K562 (cell line): ENCODE measurements around the gene PHF10. TPM values are rescaled to one million over a fixed set of nuclear protein-coding genes. Genes with fewer than 3 reads are reported as not detected.

Experiments
- CREB3 ChIP-seq: fragments of 450-650 bp; conservative IDR thresholded peaks from 2 replicates; pipeline ENCODE4 v1.6.1; 2016; ENCODE audit warnings: missing genetic modification characterization, low read depth, mild to moderate bottlenecking, missing compliant biosample characterization, moderate library complexity
- CREBBP ChIP-seq: IDR thresholded peaks from one replicate; pipeline ENCODE4 v1.6.1; 2012; ENCODE audit warnings: low read depth, mild to moderate bottlenecking, control low read depth, inconsistent platforms, low read length
- DLX4 ChIP-seq: fragments of 250-450 bp; sonication (Bioruptor Pico); IDR thresholded peaks from 2 replicates; pipeline ENCODE4 v1.6.1; 2021; ENCODE audit warnings: mild to moderate bottlenecking
- HMG20A ChIP-seq: fragments of 450-650 bp; formaldehyde crosslinking; conservative IDR thresholded peaks from 2 replicates; pipeline ENCODE4 v1.4.0; 2020; ENCODE audit warnings: mild to moderate bottlenecking, mixed read lengths
- HNRNPL ChIP-seq: fragments of 200-400 bp; formaldehyde crosslinking; IDR thresholded peaks from 2 replicates; pipeline ENCODE4 v1.6.1; 2017; ENCODE audit warnings: low read depth, mild to moderate bottlenecking, low read length
- HSF4 ChIP-seq: fragments of 250-450 bp; sonication (Bioruptor Pico); IDR thresholded peaks from 2 replicates; pipeline ENCODE4 v2.1.2; 2022; ENCODE audit warnings: mild to moderate bottlenecking, moderate library complexity, borderline replicate concordance
- MAZ ChIP-seq, 2 experiments: fragments of 450-650 bp in 1 of 2; sonication (generic) in 1 of 2; formaldehyde crosslinking; IDR thresholded peaks in 1 of 2; conservative IDR thresholded peaks in 1 of 2; 2 replicates each; pipeline versions ENCODE4 v1.4.0 to v1.5.0; 2020; ENCODE audit warnings: mild to moderate bottlenecking in 1 of 2, missing genetic modification reagents in 1 of 2
- NFE2L1 ChIP-seq: fragments of 450-650 bp; IDR thresholded peaks from 2 replicates; pipeline ENCODE4 v1.6.1; 2016; ENCODE audit warnings: missing genetic modification characterization, low read depth, mild to moderate bottlenecking, missing compliant biosample characterization, moderate library complexity, borderline replicate concordance
- PATZ1 ChIP-seq: fragments of 250-450 bp; sonication (Bioruptor Pico); IDR thresholded peaks from 2 replicates; pipeline ENCODE4 v1.5.0; 2020; ENCODE audit warnings: mild to moderate bottlenecking, borderline replicate concordance
- POLR2G ChIP-seq: fragments of 200-400 bp; formaldehyde crosslinking; IDR thresholded peaks from 2 replicates; pipeline ENCODE4 v1.6.1; 2017; ENCODE audit warnings: low read depth, mild to moderate bottlenecking, antibody characterized with exemption, low read length, moderate library complexity
- PRMT5 ChIP-seq: sonication (generic); formaldehyde crosslinking; IDR thresholded peaks from 2 replicates; pipeline ENCODE4 v1.5.0; 2020; ENCODE audit warnings: missing genetic modification reagents
- TAL1 ChIP-seq: fragments of 450-650 bp; IDR thresholded peaks from 2 replicates; pipeline ENCODE4 v1.6.1; 2016; ENCODE audit warnings: mild to moderate bottlenecking
- TCF3 ChIP-seq: sonication (generic); formaldehyde crosslinking; IDR thresholded peaks from 2 replicates; pipeline ENCODE4 v1.4.0; 2020; ENCODE audit warnings: mild to moderate bottlenecking, missing genetic modification reagents
- TEAD4 ChIP-seq, 2 experiments: sonication (generic) in 1 of 2; formaldehyde crosslinking in 1 of 2; IDR thresholded peaks; 2 replicates each; pipeline versions ENCODE4 v1.6.1 to v1.8.0; 2012 to 2022; ENCODE audit warnings: borderline replicate concordance in 1 of 2, inconsistent platforms in 1 of 2, low read length in 1 of 2, mild to moderate bottlenecking in 1 of 2, missing genetic modification reagents in 1 of 2
- TFAM ChIP-seq: fragments of 250-450 bp; sonication (Bioruptor Pico); conservative IDR thresholded peaks from 2 replicates; pipeline ENCODE4 v1.5.0; 2021; ENCODE audit warnings: mild to moderate bottlenecking, moderate library complexity
- THRB ChIP-seq: fragments of 450-650 bp; formaldehyde crosslinking; conservative IDR thresholded peaks from 2 replicates; pipeline ENCODE4 v1.4.0; 2022; ENCODE audit warnings: mild to moderate bottlenecking, missing genetic modification characterization
- ZNF41 ChIP-seq: fragments of 250-450 bp; sonication (Bioruptor Pico); conservative IDR thresholded peaks from 2 replicates; pipeline ENCODE4 v1.4.0; 2020; ENCODE audit warnings: mild to moderate bottlenecking
- ZNF740 ChIP-seq, 3 experiments: fragments of 200-800 bp in 1 of 3; sonication (Bioruptor generic) in 1 of 3; sonication (generic) in 1 of 3; formaldehyde crosslinking in 1 of 3; IDR thresholded peaks; 2 replicates each; pipeline versions ENCODE4 v1.6.1 to v1.8.0; 2016 to 2022; ENCODE audit warnings: mild to moderate bottlenecking in 2 of 3, missing compliant biosample characterization in 2 of 3, missing genetic modification characterization in 2 of 3, missing genetic modification reagents in 1 of 3
- polyA plus RNA-seq, 8 experiments: library from polyadenylated mRNA; depleted of rRNA in 4 of 8; stranded (reverse) in 5 of 8; unstranded in 3 of 8; fragments of >200 nt; fragmentation: Nextera tagmentation in 2 of 8; fragmentation: Illumina TruSeq in 1 of 8; extraction: Ambion mirVana in 2 of 8; extraction: Trizol in 1 of 8; gene quantifications; 2 replicates each; pipeline versions ENCODE4 v1.2.1 to v1.2.3, GENCODE V29; 2011 to 2014; ENCODE audit warnings: inconsistent platforms in 1 of 8, missing spikeins in 1 of 8
- total RNA-seq, 7 experiments: library from RNA; depleted of rRNA in 6 of 7; stranded (reverse); fragments of >200 nt in 6 of 7; fragmentation: Illumina TruSeq in 2 of 7; extraction: Trizol in 2 of 7; gene quantifications; 2 replicates each; pipeline versions ENCODE4 v1.2.1 to v1.2.3, GENCODE V29; 2011 to 2021; ENCODE audit warnings: low replicate concordance in 1 of 7

Gene PHF10
- total and polyA plus RNA-seq, 9 of the 15 experiments (the other 6 are each of a cell fraction or from before 2014, with no cell fraction given) = 23.9 to 88.9 (median 46.0) TPM

- TF ChIP-seq CREB3 (no peak), CREBBP (no peak), TAL1 (no peak), POLR2G (peak; percentile 99), TEAD4 (IDR thresholded peaks at IDR 0.05; ENCODE audit: low read length) (no peak), TEAD4 (CRISPR knock-in tag; IDR thresholded peaks at IDR 0.05; ENCODE audit: borderline replicate concordance) (no peak), TFAM (no peak), DLX4 (CRISPR knock-in tag) (no peak), HNRNPL (peak; percentile 100), TCF3 (CRISPR knock-in tag) (peak; percentile 8; the same call in 1 of the 2 replicates), HSF4 (CRISPR knock-in tag) (no peak), ZNF41 (CRISPR knock-in tag) (no peak), HMG20A (no peak), MAZ (CRISPR knock-in tag; conservative IDR thresholded peaks at IDR 0.05 in 1 of 2, IDR thresholded peaks at IDR 0.05 in 1 of 2) (peak; percentile 82 to 83; a peak in 3 of 4 replicates), ZNF740 (CRISPR knock-in tag; IDR thresholded peaks at IDR 0.05) (peak; percentile 15; the same call in 1 of the 2 replicates), ZNF740 (tag; IDR thresholded peaks at IDR 0.05) (no peak), THRB (CRISPR knock-in tag) (no peak), PATZ1 (CRISPR knock-in tag) (peak; percentile 63; the same call in 1 of the 2 replicates), PRMT5 (CRISPR knock-in tag) (no peak), NFE2L1 (tag) (no peak)
These were observed 22.1 kb downstream of the PHF10 start, which contains the start of the genes C6orf120 and WDR27 (continued) for GRCh38 chr6:169701954-169702839.
